HG03064 (cell line): ENCODE results near the gene P3H2.

Source experiments
- ATAC-seq: cut with Tn5 transposase; IDR thresholded peaks from one replicate; pipeline ENCODE4 v1.9.1; 2021; ENCODE audit warnings: low read depth; ENCODE audit not compliant: unreplicated experiment

The P3H2 gene

DNA sequence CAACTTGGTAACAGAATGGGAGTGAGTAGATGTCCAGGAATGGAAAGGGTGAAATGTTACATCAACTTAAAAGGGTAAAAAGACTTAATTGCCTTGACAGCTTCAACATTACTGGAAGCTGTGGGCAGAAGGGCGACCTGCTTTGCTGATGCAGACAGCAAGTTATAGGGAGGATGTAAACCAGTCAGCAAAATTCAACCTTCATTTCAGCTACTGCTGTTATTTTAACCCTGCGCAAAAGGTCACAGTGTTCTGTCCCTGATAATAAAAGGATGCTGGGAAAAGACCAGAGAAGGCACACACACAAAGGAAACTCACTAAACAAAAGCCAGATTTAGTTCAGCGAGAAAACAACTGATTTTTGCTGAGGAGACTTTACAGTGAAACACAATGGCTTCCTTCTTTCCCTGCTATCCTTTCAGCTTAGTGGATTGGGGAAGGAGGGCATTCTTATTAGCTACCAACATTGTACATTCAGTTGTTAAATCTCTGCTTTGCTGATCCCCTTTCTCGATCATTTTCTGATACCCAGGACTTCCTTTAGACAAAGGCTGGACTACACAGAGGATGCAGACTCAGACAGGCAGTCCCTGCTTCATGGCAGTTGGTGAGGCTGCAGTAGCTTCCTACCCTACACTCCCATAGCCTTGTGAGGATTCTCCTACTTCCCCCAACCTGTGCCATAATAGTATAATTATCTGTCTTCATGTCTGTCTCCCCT, 62.0 kb downstream of the P3H2 start:
- no peak for ATAC-seq

DNA sequence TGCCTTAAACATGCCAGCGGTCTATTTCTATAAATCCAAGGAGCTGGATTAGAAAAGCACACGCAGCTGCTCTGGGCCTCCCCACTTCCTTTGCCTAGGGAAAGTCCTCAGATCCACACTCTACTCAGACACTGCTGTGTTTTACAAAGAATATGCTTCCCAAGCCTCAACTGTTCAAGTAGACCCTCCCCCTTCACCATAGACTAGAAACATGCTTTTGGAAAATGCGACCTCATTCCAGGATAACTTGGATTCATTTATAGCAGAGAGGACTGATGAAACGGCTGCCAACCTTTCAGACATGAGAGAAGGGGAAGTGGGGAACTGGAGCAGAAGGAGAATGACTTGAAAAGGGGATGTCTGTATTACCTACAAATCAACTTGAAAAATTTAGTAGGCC, 64.0 kb downstream of the P3H2 start:
- no peak for ATAC-seq

DNA sequence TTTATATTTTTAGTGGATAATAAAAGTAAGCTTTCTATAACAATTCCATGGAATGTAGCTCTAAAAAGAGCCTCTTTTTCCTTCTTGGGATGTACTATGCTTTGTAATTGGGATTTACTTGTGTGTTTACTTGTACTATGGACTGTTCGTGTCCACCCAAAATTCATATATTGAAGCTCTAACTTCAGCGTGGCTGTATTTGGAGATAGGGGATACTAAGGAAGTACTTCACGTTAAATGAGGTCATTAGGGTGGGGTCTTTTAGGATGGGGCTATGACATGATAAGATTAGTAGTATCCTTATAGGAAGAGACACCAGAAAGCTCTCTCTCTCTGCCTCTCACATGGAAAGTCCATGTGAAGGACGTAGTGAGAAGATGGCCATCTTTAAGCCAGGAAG, 64.9 kb downstream of the P3H2 start:
- ATAC-seq: no peak

DNA sequence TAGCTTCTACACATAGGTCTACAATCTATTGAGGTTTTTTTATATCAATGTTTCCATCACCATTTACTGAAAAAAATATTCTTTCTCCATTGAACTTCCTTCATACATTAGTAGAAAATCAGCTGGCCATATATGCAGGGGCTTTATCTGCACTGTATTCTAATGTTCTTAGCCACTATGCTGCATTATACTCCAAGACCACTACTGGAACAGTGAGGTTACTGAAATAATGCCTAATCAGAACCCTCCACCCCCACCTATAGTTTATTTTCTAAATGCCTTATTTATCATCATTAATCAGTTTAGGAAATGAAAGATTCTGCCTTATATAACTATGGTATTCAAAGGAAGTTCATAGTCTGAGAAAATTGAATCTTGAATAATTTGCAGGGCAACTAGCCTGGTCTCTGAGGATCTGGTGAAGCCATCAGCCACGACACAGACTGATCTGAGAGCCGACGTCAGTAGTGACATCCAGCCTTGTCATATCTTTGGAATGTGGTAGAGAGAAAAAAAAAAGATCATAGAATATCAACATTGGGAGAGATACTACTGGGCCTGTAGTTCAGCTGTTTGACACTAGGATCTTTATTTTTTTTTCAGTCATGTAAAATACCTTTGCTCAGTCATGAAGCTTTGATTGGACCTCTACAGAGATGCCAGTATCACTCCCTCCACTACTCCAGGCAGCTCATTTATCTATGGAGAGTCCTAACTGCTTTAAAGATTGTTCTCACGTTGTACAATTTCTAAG, 66.6 kb downstream of the P3H2 start:
- no peak for ATAC-seq

DNA sequence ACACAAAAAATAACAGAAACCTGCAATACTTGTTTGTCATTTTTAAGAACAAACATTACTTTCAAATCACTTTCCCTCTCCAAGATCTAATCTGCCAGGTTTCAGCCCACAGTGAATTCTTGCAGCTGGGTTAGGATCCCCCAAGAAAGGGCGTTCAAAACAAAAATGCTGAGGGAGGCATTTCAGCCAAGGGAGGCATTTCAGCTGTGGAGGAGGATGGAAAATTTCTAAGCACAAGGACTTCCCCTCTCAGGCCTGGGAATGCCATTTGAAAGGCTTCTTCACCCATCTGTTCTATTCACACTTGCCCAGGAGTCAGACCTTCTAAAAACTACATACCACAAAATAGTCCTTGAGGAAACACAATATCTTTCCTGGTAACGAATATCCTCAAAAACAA, 69.1 kb downstream of the P3H2 start:
- ATAC-seq: no peak

DNA sequence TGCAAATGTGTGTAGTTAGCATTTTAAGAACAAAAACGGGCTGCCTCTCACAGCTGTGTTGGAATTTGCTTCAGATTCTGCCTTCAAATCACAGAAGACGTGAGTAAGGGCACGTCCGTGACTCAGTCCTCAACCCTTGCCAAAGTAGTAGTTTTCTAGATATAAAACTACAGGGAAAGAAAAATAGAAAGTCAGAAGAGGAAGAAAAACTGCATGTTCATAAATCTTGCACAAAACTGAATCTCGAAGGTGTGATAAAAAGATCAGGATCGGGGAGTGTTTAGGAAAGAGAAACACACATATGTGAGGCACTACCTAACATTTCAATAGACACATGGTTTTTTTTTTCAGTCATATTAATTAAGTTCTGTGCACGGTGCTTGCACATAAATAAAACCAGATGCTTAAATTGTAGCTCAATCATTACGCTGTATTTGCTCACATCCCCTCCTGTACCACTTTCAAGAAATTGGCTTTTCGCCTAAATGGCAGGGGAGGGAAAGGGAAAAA, 71.7 kb downstream of the P3H2 start:
- no peak for ATAC-seq

DNA sequence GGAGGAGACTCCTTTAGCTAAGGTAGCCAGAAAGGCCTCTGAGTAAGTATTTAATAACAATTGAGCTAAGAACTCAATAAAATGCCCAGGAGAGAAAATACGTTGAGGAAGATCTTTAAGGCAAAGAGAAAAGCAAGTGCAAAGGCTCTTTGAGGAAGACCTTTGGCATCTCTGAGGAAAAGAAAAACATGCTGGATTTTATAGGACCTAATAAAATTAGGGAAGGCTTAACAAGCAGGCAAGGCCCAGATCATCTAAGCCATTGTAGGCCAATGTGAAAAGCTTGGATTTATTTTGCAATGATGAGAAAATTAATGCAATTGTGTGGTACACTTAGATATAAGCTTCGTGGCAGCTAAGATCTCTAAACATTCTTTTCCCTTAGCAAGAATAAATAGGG, 75.7 kb downstream of the P3H2 start:
- ATAC-seq: no peak

DNA sequence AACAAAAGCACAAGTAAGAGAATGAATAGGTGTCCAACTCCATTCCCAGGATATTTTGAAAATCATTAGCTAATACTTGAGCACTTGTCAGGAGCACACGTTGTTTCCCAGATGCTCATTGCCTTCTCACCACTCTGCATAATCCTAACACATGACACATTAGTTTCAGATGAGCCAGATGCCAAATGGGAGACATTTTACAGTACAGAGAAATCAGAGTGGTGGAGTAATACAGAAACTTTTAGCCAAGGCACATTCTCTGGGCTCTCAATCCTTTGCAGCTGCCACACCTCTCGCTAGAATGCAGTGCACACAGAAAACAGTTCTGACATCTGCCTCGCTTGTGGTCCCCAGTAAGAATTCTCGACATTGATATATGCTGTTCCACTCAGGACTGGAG, 76.6 kb downstream of the P3H2 start:
- ATAC-seq: no peak

DNA sequence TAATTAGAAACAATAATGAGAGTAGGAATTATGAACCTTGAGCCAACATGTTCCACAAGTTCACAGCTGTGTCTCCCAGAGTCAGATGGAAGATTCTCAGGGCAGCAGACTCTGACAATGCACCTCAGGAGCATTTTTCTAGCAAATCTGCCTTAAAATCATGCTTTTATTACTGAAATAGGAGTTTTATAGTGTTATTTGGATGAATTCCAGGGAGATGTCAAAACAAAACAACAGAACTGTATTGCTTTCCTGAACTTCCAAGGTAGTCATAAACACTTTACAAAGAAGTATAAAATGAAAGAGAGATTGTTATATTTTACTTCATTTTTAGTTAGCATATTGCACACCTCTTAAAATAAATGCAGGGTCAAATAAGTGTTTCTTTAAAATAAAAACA, 77.0 kb downstream of the P3H2 start:
- ATAC-seq: no peak

DNA sequence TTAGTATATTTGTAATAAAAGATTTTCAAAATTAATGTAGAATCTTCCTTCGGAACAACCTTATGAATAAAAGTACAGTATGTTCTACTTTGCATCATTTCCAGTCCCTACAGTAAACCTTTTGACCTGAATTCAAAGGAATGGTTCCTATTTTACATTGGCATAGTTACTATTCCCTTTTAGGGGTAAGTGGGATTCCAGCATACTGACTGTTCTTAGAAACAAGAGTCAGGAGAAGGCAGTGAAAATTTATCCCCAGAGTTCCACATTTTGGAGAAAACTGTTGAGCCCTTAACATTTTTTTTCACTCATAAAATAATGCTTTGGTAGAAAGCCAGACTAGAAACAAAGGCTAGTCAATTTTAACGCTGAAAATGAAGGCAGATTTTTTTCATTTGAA, 78.1 kb downstream of the P3H2 start:
- no peak for ATAC-seq

DNA sequence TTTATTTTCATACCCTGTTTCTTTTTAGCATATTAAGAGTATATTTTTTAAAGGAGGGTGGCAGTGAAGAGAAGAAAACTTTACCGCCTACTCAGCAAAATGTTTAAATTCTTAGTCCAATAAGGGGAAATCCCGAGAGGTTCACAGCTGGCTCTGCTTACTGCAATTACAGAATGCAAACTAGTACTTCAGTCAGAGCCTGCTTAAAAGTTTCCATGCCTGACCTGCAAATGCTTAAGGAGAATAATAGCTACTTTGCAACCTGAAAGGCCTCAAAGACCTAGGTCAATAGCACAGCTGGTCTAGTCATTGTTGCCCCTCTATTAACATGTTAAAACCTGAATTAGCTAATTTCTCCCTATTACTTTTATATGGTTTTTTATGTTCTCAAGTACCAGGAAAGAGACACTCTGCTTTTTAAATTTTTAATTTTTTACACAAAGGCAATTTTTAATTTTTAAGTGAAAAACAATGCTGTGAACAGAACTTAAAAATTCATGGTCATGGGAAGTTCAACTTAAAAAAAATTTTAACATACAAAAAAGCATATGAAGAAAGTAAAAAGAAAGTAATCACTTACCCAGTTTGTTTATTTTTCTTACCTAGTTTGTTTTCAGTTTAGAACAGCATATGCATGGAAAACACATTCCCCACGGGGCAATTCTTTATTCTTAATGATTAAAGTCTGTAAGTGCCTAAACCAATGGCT, 79.2 kb downstream of the P3H2 start:
- ATAC-seq: no peak

DNA sequence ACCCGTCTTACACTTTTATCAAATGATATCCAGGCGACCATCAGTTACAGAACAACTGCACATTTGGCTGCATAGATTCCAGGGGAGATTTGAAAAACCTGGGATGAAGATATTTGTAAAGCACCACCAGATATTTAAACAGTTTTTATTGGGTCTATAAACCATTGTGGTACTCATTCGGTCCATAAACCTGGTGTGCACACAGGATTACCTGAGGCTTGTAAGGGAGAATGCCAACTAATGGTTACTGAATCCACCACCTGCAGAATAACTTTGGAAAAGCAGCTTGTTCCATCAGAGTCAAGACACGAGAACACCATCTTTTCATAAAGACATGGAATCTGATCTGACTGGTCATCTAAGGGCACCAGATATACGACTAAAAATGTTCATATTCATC, 80.6 kb downstream of the P3H2 start:
- no peak for ATAC-seq

DNA sequence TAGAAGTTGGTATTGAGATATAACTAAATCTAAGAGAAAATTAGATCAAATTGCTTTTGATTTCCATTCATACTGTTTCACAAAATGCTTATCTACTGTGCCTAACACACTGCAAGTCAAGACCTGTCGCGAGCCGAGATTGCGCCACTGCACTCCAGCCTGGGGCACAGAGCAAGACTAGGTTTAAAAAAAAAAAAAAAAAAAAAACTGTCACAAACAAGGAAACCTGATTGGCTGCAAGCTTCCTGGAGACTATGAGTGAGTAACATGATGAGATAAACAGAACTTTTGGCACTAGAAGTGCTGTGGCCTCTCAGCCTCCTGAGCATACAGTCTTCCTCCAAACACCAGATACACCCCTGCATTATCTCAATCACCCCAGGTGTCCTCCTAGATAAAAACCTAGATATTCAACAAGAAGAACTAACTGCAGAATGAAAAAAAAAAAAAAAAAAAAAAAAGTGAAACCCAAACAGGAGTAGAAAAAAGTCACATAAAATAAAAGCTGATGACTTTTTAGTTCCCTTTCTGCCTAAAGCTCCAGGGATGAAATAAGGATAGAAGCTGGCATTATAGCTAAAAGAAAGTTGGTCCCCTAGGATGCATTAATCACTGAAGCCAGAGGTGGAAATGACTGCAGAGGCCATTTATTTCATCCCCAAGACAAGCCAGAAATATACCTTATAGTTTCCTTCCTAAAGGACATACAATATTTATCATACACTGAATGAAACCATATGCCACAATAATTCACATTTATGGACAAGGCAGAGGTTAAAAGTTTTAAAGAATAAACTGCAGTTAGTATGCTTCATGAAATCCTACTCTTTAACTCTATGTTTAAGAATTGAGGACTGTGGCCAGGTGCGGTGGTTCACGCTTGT, 82.4 kb downstream of the P3H2 start:
- ATAC-seq: no peak

DNA sequence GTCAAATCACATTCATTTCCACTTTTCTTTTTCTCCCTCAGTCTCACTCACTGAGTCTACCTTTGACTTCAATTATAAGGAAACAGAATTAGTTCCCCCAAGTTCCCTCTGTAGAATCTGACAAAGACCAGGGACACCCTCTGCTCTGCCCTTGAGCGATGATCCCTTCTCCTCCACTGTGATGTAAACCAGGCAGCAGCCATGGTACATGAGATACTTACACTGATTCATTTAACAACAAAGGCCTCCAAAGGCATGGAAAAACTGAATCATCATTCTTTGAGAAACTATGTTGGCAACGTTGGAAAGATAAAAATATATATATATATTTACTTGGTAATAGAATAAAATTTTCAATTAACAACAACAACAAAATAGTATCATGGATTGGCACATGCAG, 84.1 kb downstream of the P3H2 start:
- ATAC-seq: no peak

DNA sequence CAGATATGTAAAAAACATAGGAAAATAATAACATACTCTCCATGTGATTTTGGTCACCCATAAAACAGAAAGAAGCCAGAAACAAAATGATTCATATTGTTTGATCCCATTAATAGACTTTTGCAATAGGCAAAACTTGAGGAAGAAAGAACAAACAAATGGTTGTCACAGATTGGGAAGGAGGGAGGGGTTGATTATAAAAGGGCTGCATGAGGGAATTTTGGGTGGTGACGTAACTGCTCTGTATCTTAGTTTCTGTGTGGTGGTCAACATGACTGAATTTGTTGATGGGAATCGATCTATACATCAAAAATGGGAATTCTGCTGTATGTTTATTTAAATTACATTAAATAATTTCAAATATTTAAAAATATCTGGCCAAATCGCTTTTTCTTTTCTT, 86.3 kb downstream of the P3H2 start:
- ATAC-seq: no peak

DNA sequence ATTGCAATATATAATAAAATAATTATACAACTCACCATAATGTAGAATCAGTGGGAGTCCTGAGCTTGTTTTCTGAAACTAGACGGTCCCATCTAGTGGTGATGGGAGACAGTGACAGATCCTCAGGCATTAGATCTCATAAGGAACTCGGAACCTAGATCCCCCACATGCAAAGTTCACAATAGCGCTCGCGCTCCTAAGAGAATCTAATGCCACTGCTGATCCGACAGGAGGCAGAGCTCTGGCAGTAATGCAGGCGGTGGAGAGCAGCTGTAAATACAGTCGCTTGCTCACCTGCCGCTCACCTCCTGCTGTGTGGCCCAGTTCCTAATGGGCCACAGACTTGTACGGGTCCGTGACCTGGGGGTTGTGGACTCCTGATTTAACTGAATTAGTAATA, 87.8 kb downstream of the P3H2 start:
- ATAC-seq: no peak

DNA sequence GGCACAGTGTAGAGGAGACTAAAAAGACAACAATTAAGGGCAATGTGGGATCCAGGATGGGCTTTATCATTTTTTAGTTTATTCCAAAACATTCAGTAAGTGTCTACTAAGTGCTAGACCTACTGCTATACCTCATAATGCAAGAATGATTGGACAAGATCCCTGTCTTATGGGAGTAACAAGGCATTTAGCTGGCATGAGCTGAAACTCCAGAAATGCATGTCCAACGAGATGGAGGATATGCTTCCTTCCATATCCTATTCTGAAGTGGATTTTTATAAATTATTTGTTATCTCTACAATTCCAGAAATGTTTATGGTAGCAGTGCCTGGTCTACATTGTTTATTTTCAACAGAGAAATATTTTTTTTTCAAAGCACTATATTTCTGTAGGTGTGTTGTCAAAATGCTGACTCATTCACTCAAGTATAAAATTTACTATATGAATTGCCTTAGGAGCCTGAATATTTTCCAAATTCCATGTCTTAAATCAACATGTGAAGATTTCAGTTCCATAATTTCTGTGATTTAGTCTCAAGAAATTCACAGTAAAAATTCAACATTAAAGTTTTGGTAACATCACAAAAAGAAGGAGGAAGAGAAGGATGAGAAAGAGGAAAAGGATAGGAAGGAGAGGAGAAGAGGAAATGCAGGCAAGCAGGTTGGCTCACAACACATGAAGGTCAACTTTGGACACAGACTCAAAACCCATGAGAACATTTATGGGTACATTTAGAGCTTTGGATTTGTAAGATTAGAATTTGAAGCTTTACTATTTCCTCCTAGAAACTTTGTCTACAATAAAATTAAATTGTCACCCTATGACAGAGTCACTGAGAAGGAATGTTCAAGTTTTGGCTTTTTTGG, 88.6 kb downstream of the P3H2 start:
- no peak for ATAC-seq

DNA sequence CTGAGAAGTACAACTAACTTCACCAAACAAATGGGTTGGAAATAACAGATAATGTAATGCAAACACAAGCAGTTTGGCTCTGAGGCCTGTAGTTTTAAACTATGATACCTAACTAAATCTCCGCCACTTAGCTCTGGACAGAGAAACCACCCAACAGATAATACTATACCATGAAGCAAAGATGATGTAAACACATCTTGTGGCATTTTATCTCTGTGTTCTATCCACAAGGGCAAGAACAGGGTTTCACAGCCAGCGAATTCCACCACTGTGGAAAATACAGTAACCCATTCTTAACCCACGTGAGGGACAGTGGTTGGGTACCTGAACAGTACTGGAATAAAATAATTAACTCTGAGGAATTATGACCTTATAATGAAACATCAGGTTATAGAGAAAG, 93.6 kb downstream of the P3H2 start:
- ATAC-seq: no peak

DNA sequence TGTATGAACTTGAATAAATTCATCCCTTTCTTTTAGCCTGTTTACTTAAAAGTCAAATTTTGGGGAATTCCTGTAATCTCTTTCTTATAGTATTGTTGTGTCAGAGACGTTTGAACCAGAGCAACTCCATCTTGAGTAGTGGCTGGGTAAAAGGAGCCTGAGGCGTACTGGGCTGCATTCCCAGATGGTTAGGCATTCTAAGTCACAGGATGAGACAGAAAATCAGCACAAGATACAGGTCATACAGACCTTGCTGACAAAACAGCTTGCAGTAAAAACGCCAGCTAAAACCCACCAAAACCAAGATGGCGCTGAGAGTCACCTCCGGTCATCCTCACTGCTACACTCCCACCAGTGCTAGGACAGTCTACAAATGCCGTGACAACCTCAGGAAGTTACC, 94.5 kb downstream of the P3H2 start:
- ATAC-seq: no peak

DNA sequence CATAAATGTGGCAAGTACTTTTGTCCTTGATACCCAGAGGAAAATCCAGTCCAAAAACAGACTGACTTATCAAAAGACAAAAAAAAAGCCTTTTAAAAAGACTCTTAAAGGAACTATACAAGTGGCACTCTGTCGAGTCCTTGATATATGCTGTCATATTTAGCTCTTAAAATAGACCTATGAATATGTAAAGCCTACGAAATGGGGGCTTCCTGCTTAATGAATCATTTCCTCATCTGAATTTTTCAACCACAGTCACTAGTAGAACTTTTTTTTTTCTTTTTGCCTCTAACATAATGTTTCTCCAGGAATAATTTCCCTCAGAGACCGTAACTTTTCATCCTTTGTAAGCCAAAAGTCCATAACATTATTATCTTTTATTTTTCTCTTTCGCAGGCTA, 95.8 kb downstream of the P3H2 start:
- no peak for ATAC-seq
